HepG2 (cell line): Measurements from ENCODE around the gene SMARCA4. TPM values are rescaled to one million over a fixed set of nuclear protein-coding genes. Genes with fewer than 3 reads are reported as not detected.

Source experiments
- ARID4A ChIP-seq: sonication (generic); formaldehyde crosslinking; IDR thresholded peaks from 2 replicates; pipeline ENCODE4 v1.5.0; 2020; ENCODE audit warnings: mild to moderate bottlenecking, missing genetic modification reagents, borderline replicate concordance
- ARID5B ChIP-seq: IDR thresholded peaks from 2 replicates; pipeline ENCODE4 v1.4.0; 2020; ENCODE audit warnings: mild to moderate bottlenecking, missing genetic modification reagents
- ATM ChIP-seq: fragments of 450-650 bp; IDR thresholded peaks from 2 replicates; pipeline ENCODE4 v1.7.1; 2017; ENCODE audit warnings: mild to moderate bottlenecking, borderline replicate concordance
- EEA1 ChIP-seq: sonication (generic); formaldehyde crosslinking; IDR thresholded peaks from 2 replicates; pipeline ENCODE4 v1.5.1; 2020; ENCODE audit warnings: mild to moderate bottlenecking, missing genetic modification reagents, borderline replicate concordance
- EED ChIP-seq: sonication (generic); formaldehyde crosslinking; IDR thresholded peaks from 2 replicates; pipeline ENCODE4 v1.5.0; 2020; ENCODE audit warnings: mild to moderate bottlenecking, missing genetic modification reagents
- ELK4 ChIP-seq: sonication (generic); formaldehyde crosslinking; IDR thresholded peaks from 2 replicates; pipeline ENCODE4 v1.9.0; 2021; ENCODE audit warnings: missing genetic modification reagents, borderline replicate concordance
- FOSL1 ChIP-seq: sonication (generic); formaldehyde crosslinking; IDR thresholded peaks from 2 replicates; pipeline ENCODE4 v1.9.0; 2021; ENCODE audit warnings: missing genetic modification reagents, borderline replicate concordance
- GATAD2A ChIP-seq: IDR thresholded peaks from 2 replicates; pipeline ENCODE4 v1.6.1; 2016
- GTF2F1 ChIP-seq: fragments of 150-350 bp; IDR thresholded peaks from 2 replicates; pipeline ENCODE4 v1.6.1; 2014; ENCODE audit warnings: low read length
- HOXD1 ChIP-seq: sonication (generic); formaldehyde crosslinking; IDR thresholded peaks from 2 replicates; pipeline ENCODE4 v1.5.0; 2020; ENCODE audit warnings: missing genetic modification reagents
- KDM6A ChIP-seq: IDR thresholded peaks from 2 replicates; pipeline ENCODE4 v1.6.1; 2016; ENCODE audit warnings: low read depth
- NBN ChIP-seq: fragments of 450-650 bp; conservative IDR thresholded peaks from 2 replicates; pipeline ENCODE4 v1.6.1; 2017
- NFATC3 ChIP-seq: sonication (generic); formaldehyde crosslinking; IDR thresholded peaks from 2 replicates; pipeline ENCODE4 v1.5.1; 2020; ENCODE audit warnings: mild to moderate bottlenecking, missing genetic modification reagents
- NR2F6 ChIP-seq, 2 experiments: IDR thresholded peaks; 2 replicates each; pipeline ENCODE4 v1.6.1; 2016; ENCODE audit warnings: antibody characterized with exemption in 1 of 2, mild to moderate bottlenecking in 1 of 2
- PAWR ChIP-seq: sonication (generic); formaldehyde crosslinking; IDR thresholded peaks from 2 replicates; pipeline ENCODE4 v1.4.0; 2020; ENCODE audit warnings: missing genetic modification reagents, mild to moderate bottlenecking, borderline replicate concordance
- PBX2 ChIP-seq: IDR thresholded peaks from 2 replicates; pipeline ENCODE4 v1.6.1; 2016; ENCODE audit warnings: control low read depth
- SOX6 ChIP-seq, 2 experiments: fragments of 450-650 bp in 1 of 2; sonication (generic) in 1 of 2; formaldehyde crosslinking in 1 of 2; IDR thresholded peaks; 2 replicates each; pipeline versions ENCODE4 v1.4.0 to v1.6.1; 2017 to 2020; ENCODE audit warnings: antibody characterized with exemption in 1 of 2, mild to moderate bottlenecking in 1 of 2, missing genetic modification reagents in 1 of 2
- TMF1 ChIP-seq: sonication (generic); formaldehyde crosslinking; IDR thresholded peaks from 2 replicates; pipeline ENCODE4 v1.8.1; 2022; ENCODE audit warnings: low read depth, missing genetic modification reagents
- ZBTB42 ChIP-seq: sonication (generic); formaldehyde crosslinking; IDR thresholded peaks from 2 replicates; pipeline ENCODE4 v1.5.0; 2020; ENCODE audit warnings: mild to moderate bottlenecking, missing genetic modification reagents
- polyA plus RNA-seq, 8 experiments: library from polyadenylated mRNA; depleted of rRNA in 3 of 8; stranded (reverse) in 7 of 8; unstranded in 1 of 8; fragments of >200 nt; fragmentation: Illumina TruSeq in 4 of 8; extraction: Trizol in 4 of 8; gene quantifications; 2 replicates each; pipeline versions ENCODE4 v1.2.1 to v1.2.3, GENCODE V29; 2011 to 2016; ENCODE audit warnings: low read depth in 4 of 8, missing spikeins in 1 of 8, mixed read lengths in 1 of 8; ENCODE audit not compliant: insufficient read depth in 1 of 8
- total RNA-seq, 5 experiments: library from RNA; depleted of rRNA; stranded (reverse); fragments of >200 nt; fragmentation: Illumina TruSeq; extraction: Trizol; gene quantifications; 2 replicates each; pipeline ENCODE4 v1.2.3, GENCODE V29; 2016; ENCODE audit warnings: low read depth in 1 of 5

The SMARCA4 gene
- total and polyA plus RNA-seq, 2 of the 13 experiments (the other 11 are each of a cell fraction or from before 2014, with no cell fraction given): 25.4 to 45.9 TPM

- peak; percentile 48; the same call in 1 of the 2 replicates for TF ChIP-seq PBX2 (CRISPR knock-in tag)
- TF ChIP-seq NFATC3 (CRISPR knock-in tag): no peak
- no peak for TF ChIP-seq ELK4
- TF ChIP-seq TMF1 (CRISPR knock-in tag): no peak
- 0 out of 2 replicates have a peak, but pooled peaks have one; percentile 14 for TF ChIP-seq EEA1 (CRISPR knock-in tag)
- no peak for TF ChIP-seq EED
- TF ChIP-seq NR2F6 (IDR thresholded peaks at IDR 0.05): no peak
- peak; percentile 29; the same call in 1 of the 2 replicates for TF ChIP-seq NR2F6 (CRISPR knock-in tag; IDR thresholded peaks at IDR 0.05)
- no peak for TF ChIP-seq NBN
- no peak for TF ChIP-seq HOXD1
- no peak for TF ChIP-seq PAWR (CRISPR knock-in tag)
- no peak for TF ChIP-seq SOX6 (IDR thresholded peaks at IDR 0.05)
- no peak for TF ChIP-seq SOX6 (CRISPR knock-in tag; IDR thresholded peaks at IDR 0.05)
- TF ChIP-seq ATM: no peak
- TF ChIP-seq GTF2F1: no peak
- no peak for TF ChIP-seq KDM6A (CRISPR knock-in tag)
- TF ChIP-seq FOSL1: no peak
- TF ChIP-seq ZBTB42: no peak
- TF ChIP-seq ARID4A (CRISPR knock-in tag): no peak; the same call in 1 of the 2 replicates
- TF ChIP-seq ARID5B (CRISPR knock-in tag): no peak
- TF ChIP-seq GATAD2A: 0 out of 2 replicates have a peak, but pooled peaks have one; percentile 11
Observed at GRCh38 chr19:11035441-11036377, 74.9 kb downstream of the SMARCA4 start (continued).
